Calu3 (cell line): ENCODE results near the gene RAPGEF6. TPM values are rescaled to one million over a fixed set of nuclear protein-coding genes. Genes with fewer than 3 reads are reported as not detected.

ENCODE experiments used
- BruUV-seq: library from RNA; stranded (reverse); fragments of 400-500 nt; replicated peaks from 2 replicates; lab custom pipeline; 2021; lab: Mats Ljungman, UMichigan
- CTCF ChIA-PET: fragments of 300-600 bp; sonication (Branson Sonifier 250); formaldehyde crosslinking; loops from one replicate; lab custom pipeline; 2022; ENCODE audit warnings: antibody characterized with exemption; lab: Charles Lee
- DNase-seq: peaks from one replicate; pipeline ENCODE4 v3.0.0; 2022
- H3K27ac Mint-ChIP-seq: one replicate; pipeline ENCODE4 v1.8.0; 2022; ENCODE audit warnings: mixed read lengths; ENCODE audit not compliant: unreplicated experiment
- H3K27me3 Mint-ChIP-seq: one replicate; pipeline ENCODE4 v1.8.0; 2022; ENCODE audit warnings: mixed read lengths; ENCODE audit not compliant: unreplicated experiment
- H3K36me3 Mint-ChIP-seq: one replicate; pipeline ENCODE4 v1.8.0; 2022; ENCODE audit warnings: mild to moderate bottlenecking, moderate library complexity, mixed read lengths; ENCODE audit not compliant: insufficient read depth, unreplicated experiment
- H3K4me1 Mint-ChIP-seq: one replicate; pipeline ENCODE4 v1.8.0; 2022; ENCODE audit warnings: mild to moderate bottlenecking, low read depth, mixed read lengths; ENCODE audit not compliant: unreplicated experiment
- H3K4me3 Mint-ChIP-seq: one replicate; pipeline ENCODE4 v1.8.0; 2022; ENCODE audit warnings: mild to moderate bottlenecking, low read depth, moderate library complexity, mixed read lengths; ENCODE audit not compliant: unreplicated experiment
- H3K9me3 Mint-ChIP-seq: one replicate; pipeline ENCODE4 v1.8.0; 2022; ENCODE audit warnings: low read depth, mixed read lengths; ENCODE audit not compliant: unreplicated experiment
- CTCF ChIP-seq: fragments of 200-600 bp; IDR thresholded peaks from one replicate; pipeline ENCODE4 v1.8.0; 2022; ENCODE audit warnings: antibody characterized with exemption; ENCODE audit not compliant: unreplicated experiment
- intact Hi-C: fragments of 100-400 bp; cut with micrococcal nuclease; formaldehyde crosslinking; loops from one replicate; pipeline ENCODE4 v1.10.0; 2022; ENCODE audit not compliant: unreplicated experiment
- total RNA-seq: library from RNA; stranded (reverse); gene quantifications from 2 replicates; pipeline ENCODE4 v1.2.3, GENCODE V29; 2022

Gene RAPGEF6
- total RNA-seq, 1 experiment from 2014 or later = 27.3 TPM

- intact Hi-C loops = no loop called here
- BruUV-seq = no TSS peak
- H3K36me3 Mint-ChIP-seq = peaks cover 41% of the 10 kb centered on the region
Measured at GRCh38 chr5:131649161-131649560, 14.1 kb upstream of the RAPGEF6 start.

DNA sequence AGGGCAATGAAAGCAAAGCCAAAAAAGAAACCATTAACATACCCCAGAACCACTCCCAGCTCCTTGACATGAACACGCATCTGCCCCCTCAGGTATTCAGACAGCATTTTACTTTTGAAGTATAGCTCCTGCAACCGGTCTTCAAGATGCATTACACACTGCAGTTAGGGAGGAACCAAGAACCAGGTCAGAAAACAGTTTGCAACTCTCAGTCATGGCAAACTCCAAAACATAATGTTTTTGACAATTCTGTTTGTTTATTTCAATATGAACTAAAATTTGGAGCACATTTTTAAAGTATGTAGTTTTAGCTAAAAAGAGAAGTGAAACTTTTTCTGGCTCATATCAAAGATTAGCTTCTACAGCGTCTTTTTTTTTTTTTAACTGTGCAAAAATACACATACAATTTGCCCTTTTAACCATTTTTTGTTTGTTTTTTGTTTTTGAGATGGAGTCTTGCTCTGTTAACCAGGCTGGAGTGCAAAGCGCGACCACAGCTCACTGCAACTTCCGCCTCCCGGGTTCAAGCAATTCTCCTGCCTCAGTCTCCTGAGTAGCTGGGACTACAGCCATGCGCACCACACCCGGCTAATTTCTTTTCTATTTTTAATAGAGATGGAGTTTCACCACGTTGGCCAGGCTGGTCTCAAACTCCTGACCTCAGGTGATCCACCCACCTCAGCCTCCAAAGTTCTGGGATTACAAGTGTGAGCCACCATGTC lies 12.2 kb upstream of the RAPGEF6 start:
- intact Hi-C loops = no loop called here
- Mint-ChIP-seq H3K9me3 (no peaks in the 10 kb centered on the region), H3K27ac (no peak overlapping the region), H3K36me3 (peaks cover 49% of the 10 kb centered on the region), H3K4me3 (no peak overlapping the region), H3K4me1 (no peaks in the 10 kb centered on the region), H3K27me3 (no peaks in the 10 kb centered on the region)
- no peak for DNase-seq
- CTCF ChIA-PET = interaction anchor here (0.6 to 0.7 kb wide), 3 partner anchors 12 to 273 kb away, joined by 3 to 4 read pairs (median 3); no protein-coding TSS in a partner anchor
- no TSS peak for BruUV-seq
- no peak for TF ChIP-seq CTCF

More at GRCh38 chr5:131649161-131649560, 14.1 kb upstream of the RAPGEF6 start:
- no peaks in the 10 kb centered on the region for H3K9me3 Mint-ChIP-seq
- DNase-seq = no peak
- no peaks in the 10 kb centered on the region for H3K27me3 Mint-ChIP-seq
- no peak overlapping the region for H3K4me3 Mint-ChIP-seq
- no peak overlapping the region for H3K27ac Mint-ChIP-seq
- TF ChIP-seq CTCF = no peak
- CTCF ChIA-PET = no interaction called here
- peaks cover 2% of the 10 kb centered on the region for H3K4me1 Mint-ChIP-seq

DNA sequence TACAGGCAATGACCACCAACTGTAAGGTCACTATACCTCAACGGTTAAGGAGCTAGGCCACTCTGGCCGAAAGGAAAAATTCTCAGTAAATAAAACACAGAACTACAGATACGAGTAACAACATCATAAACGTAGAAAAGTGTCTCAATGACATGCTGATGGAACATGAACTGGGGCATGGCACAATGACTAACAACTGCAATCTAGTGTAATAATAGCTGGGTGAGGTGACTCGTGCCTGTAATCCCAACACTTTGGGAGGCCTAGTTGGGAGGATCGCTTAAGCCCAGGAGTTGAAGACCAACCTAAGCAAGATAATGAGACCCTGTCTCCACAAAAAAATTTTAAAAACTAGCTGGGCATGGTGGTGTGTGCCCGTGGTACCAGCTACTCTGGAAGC lies 9.8 kb upstream of the RAPGEF6 start:
- TF ChIP-seq CTCF = no peak
- intact Hi-C loops = no loop called here
- CTCF ChIA-PET = interaction anchor here (0.6 kb wide), 1 partner anchor 346 kb away, joined by 5 read pairs; no protein-coding TSS in a partner anchor
- no TSS peak for BruUV-seq
- H3K4me1 Mint-ChIP-seq = no peaks in the 10 kb centered on the region
- no peaks in the 10 kb centered on the region for H3K27me3 Mint-ChIP-seq
- no peak for DNase-seq
- H3K4me3 Mint-ChIP-seq = no peak overlapping the region
- no peaks in the 10 kb centered on the region for H3K9me3 Mint-ChIP-seq
- peaks cover 35% of the 10 kb centered on the region for H3K36me3 Mint-ChIP-seq
- no peak overlapping the region for H3K27ac Mint-ChIP-seq

DNA sequence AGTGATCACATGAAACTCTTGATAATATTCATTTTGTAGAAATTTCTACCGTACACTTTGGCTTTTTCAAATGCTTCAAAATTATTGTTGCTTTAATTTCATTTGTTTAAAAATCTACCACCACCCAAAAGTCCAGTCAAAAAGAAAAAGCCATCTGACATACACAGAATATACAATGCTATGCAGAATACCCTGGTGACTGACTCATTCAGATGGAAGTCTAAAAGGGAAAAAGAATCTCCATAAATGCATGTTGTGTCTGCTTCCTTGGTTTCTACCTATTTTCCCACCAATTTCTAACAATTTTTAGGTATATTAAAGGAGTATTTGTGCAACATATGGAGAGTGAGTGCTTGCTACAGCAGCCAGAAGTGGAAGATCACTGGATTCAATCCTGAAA lies 9.3 kb upstream of the RAPGEF6 start:
- Mint-ChIP-seq H3K27ac (no peak overlapping the region), H3K9me3 (no peaks in the 10 kb centered on the region), H3K27me3 (no peaks in the 10 kb centered on the region), H3K4me3 (no peak overlapping the region), H3K4me1 (no peaks in the 10 kb centered on the region), H3K36me3 (peaks cover 32% of the 10 kb centered on the region)
- BruUV-seq = no TSS peak
- CTCF ChIA-PET = interaction anchor here (0.6 kb wide), 1 partner anchor 347 kb away, joined by 5 read pairs; no protein-coding TSS in a partner anchor
- DNase-seq = no peak
- no peak for TF ChIP-seq CTCF
- intact Hi-C loops = no loop called here
